HG02884 (cell line): ENCODE measurements around the gene VWA8.
"Not testable (repeated sequence)": the region's sequence is repeated elsewhere in the genome, so short reads cannot be mapped to it uniquely, and the experiment has no call there.

Experiments
- ATAC-seq: cut with Tn5 transposase; IDR thresholded peaks from one replicate; pipeline ENCODE4 v1.9.1; 2021; ENCODE audit warnings: mild to moderate bottlenecking, moderate library complexity; ENCODE audit not compliant: unreplicated experiment

The VWA8 gene

DNA sequence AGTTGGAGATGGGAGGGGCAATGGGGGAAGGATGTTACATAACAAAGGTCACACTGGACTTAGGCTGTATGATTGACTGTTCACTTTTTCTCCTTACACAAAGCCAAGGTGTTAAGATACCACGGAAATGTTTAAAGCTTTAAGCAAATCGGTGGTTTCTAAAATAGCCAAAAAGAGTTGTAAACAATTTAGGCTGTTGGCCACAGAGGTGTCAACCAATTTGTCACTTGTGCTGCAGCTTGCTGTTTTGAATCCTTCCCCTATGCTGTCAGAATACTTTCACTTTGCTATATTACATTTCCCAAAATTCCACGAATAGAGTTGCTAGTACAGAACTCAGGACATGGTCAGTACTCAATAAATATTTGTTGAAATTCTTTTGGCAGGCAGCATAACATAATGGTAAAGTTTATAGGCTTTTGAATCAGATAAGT lies 149.3 kb downstream of the VWA8 start:
- no peak for ATAC-seq

GRCh38 chr13:41809962-41810361 lies 150.9 kb downstream of the VWA8 start:
- no peak for ATAC-seq

DNA sequence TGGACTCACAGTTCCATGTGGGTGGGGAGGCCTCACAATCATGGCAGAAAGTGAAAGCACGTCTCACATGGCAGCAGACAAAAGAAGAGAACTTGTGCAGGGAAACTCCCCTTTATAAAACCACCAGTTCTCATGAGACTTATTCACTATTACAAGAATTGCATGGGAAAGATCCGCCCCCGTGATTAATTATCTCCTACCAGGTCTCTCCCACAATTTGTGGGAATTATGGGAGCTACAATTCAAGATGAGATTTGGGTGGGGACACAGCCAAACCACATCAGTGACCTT lies 157.5 kb downstream of the VWA8 start:
- ATAC-seq = not testable (repeated sequence)

- ATAC-seq = no peak
These were observed 158.0 kb downstream of the VWA8 start for GRCh38 chr13:41802684-41803444.

- no peak for ATAC-seq
These were observed 158.7 kb downstream of the VWA8 start for GRCh38 chr13:41802043-41802683.

DNA sequence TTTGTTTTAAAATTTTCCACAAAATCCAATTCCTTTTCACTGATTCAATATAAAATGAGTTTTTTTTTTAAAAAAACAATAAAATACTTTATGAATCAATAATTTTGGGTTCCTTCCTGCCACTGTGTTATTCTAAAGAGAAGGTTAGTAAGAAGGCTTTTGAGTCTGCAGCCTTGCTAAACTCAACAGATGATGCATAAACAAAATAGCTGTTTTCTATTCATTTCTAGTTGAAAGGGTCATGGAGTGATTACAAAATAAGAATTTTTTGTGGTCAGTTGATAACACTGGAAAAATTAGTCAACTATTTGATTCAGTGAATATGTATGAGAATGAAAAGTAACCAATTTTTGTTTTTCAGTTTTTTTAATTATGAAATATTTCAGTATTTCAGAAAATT lies 169.9 kb downstream of the VWA8 start:
- no peak for ATAC-seq

- no peak for ATAC-seq
These were observed 172.4 kb downstream of the VWA8 start for GRCh38 chr13:41788552-41788951.

DNA sequence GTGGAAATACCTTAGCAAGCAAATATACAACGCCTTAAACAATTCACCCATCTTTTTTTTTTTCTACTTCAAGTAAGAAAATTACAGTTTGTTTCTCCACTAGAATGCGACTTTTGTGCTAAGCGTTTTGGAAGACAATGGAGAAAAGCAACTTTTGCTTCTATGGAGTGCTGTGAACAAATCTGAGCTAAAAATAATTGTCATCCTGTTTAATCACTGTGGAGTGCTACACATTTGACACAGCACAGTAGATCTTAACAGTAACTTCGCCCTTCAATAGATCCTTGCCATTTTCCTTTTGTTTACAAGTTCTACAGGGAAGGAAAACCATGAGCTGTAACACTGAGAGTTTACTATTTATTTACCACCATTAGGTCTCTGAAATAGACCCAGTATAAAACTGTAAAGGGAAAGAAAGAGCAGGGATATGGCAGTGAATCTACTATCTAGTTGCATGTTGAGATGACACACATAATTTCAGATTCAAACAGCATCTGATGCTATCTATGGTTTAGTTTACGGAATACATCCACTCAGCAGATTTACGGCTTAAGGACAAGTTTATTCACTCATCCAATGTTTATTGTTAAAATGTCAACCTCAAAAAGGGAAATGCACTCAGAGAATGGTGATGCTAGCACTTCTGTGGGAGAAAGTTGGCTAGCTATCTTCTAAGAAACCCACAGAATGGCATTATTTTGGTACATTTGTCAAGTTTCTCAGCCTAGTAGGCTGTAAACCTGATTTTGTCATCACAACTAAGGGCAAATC lies 175.3 kb downstream of the VWA8 start:
- no peak for ATAC-seq

- no peak for ATAC-seq
These were observed 178.8 kb downstream of the VWA8 start for GRCh38 chr13:41782086-41782485.

GRCh38 chr13:41780715-41781706 lies 179.9 kb downstream of the VWA8 start:
- no peak for ATAC-seq

GRCh38 chr13:41775251-41775650 lies 185.7 kb downstream of the VWA8 start:
- no peak for ATAC-seq

- ATAC-seq = no peak
These were observed 186.2 kb downstream of the VWA8 start for GRCh38 chr13:41774605-41775218.

GRCh38 chr13:41767801-41768200 lies 193.1 kb downstream of the VWA8 start:
- no peak for ATAC-seq

DNA sequence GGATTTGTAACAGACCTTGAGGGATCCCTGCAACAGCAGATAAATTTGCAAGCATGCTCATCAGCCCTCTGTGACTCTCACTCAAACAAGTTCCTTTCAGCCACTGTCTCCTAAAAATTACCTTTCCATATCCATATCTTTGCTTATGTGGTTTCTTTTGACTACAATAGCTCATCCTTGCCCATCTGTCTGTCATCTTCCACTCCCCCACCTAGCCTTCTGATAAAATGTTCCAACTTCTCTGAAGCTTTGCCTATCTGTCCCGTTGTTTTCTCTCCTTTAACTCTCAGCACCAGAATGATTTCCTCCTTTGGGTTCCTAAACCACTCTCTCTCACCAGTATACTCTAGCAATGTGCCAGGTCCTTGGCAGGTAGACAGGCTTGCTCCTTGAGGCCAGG lies 194.5 kb downstream of the VWA8 start:
- ATAC-seq = no peak

- ATAC-seq = no peak
These were observed 195.1 kb downstream of the VWA8 start for GRCh38 chr13:41765813-41766212.

GRCh38 chr13:41765020-41765419 lies 195.9 kb downstream of the VWA8 start:
- ATAC-seq = no peak

GRCh38 chr13:41764558-41764957 lies 196.4 kb downstream of the VWA8 start:
- no peak for ATAC-seq

DNA sequence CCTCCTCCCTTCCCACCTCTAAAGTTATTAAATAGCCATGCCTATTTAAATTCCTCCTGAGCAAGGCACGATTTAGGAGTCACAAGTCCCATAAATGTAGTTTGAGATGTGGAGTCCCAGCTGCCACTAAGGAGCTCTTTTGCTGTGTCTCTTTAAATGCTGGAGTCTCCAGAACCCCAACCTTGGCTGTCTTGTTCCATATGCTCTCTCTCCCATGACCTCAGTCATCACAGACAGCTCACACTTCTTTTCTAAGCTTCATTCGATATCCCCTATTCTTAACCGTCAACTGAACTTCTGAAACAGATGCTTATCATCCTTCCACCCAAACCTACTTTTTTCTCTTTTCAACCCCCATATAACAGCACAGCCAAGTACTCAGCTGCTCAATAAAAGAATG lies 197.1 kb downstream of the VWA8 start:
- ATAC-seq = no peak

DNA sequence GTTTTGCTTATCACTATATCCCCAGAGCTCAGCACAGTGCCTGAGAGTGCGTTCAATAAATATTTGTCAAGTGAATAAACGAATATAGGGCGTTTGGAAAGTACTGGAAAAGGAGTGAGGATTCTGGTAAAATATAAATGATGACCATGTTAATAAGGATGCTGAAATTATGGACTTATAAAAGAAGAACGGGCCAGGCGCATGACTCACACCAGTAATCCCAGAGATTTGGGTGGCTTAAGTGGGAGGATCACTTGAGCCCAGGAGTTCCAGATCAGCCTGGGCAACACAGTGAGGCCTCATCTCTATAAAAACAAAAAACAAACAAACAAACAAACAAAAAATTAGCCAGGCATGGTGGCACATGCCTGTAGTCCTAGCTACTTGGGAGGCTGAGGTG lies 198.1 kb downstream of the VWA8 start:
- no peak for ATAC-seq

- no peak for ATAC-seq
These were observed 204.6 kb downstream of the VWA8 start for GRCh38 chr13:41756198-41756880.
